Smooth muscle cell of trachea (primary cell): ENCODE data around the gene CEACAM7. TPM values are rescaled to one million over a fixed set of nuclear protein-coding genes. Genes with fewer than 3 reads are reported as not detected.

Experiments used
- total RNA-seq: library from RNA; depleted of rRNA; stranded (reverse); fragments of >200 nt; gene quantifications from 2 replicates; pipeline ENCODE4 v1.2.1, GENCODE V29; 2014

Gene CEACAM7
- not detected in 2 replicates for total RNA-seq

GRCh38 chr19:41688098-41688497 is at the start of gene CEACAM7:
Gene CEACAM7 (minus strand): TSS chr19:41688270. CDS start chr19:41688165, 105 bp downstream.

DNA sequence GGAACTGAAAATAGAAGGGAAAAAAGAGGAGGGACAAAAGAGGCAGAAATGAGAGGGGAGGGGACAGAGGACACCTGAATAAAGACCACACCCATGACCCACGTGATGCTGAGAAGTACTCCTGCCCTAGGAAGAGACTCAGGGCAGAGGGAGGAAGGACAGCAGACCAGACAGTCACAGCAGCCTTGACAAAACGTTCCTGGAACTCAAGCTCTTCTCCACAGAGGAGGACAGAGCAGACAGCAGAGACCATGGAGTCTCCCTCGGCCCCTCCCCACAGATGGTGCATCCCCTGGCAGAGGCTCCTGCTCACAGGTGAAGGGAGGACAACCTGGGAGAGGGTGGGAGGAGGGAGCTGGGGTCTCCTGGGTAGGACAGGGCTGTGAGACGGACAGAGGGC is 20.4 kb upstream of the CEACAM7 start, which contains the start of gene CEACAM5:
Gene CEACAM5 (plus strand): TSS at position 146 of the 400 bp plus-strand sequence. CDS start 106 bp downstream, at position 252.

DNA sequence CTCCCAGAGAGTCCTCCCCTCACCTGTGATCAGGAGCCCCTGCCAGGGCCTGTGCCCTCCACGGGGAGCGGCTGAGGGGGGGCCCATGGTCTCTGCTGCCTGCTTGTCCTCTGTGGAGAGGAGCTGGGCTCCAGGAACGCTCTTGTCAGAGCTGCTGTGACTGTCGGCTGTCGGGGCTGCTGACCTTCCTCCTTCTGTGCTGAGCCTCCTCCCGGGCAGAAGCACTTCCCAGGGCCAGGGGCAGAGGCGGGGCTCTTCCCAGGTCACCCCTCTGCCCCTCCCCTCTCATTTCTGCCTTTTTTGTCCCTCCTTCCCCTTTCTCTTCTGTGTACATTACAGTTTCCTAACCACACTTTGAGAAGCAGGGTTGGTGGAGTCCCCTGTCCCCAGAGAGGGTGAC is 61.2 kb downstream of the CEACAM7 start, which contains the start of gene CEACAM4:
Gene CEACAM4 (minus strand): TSS at position 198 of the 400 bp plus-strand sequence. CDS start 111 bp downstream, at position 87.

Other genes with a start within 250 kb of the CEACAM7 start
- 44.0 and 46.1 TPM in 2 replicates for gene DMAC2, start 248.4 kb downstream of the CEACAM7 start, total RNA-seq
- not detected in 2 replicates for gene ERICH4, start 245.1 kb downstream of the CEACAM7 start, total RNA-seq
- not detected in 2 replicates for gene CEACAM21, start 112.1 kb downstream of the CEACAM7 start, total RNA-seq
- gene CEACAM4, start 61.2 kb downstream of the CEACAM7 start, total RNA-seq: not detected in 2 replicates
- not detected in 2 replicates for gene CEACAM5, start 20.4 kb upstream of the CEACAM7 start, total RNA-seq
- not detected in 2 replicates for gene CEACAM6, start 67.3 kb upstream of the CEACAM7 start, total RNA-seq
- not detected in 2 replicates for gene CEACAM3, start 108.3 kb upstream of the CEACAM7 start, total RNA-seq
- gene LYPD4, start 156.4 kb upstream of the CEACAM7 start, total RNA-seq: not detected in 2 replicates
- gene DMRTC2, start 156.8 kb upstream of the CEACAM7 start, total RNA-seq: not detected in 2 replicates
- gene RPS19, start 172.0 kb upstream of the CEACAM7 start, total RNA-seq: 959 and 1,046 TPM in 2 replicates
- 0.17 TPM in 1 of 2 replicates, not detected in the other for gene CD79A, start 189.0 kb upstream of the CEACAM7 start, total RNA-seq
- 37.5 and 39.9 TPM in 2 replicates for gene ARHGEF1, start 194.9 kb upstream of the CEACAM7 start, total RNA-seq
- under 0.01 TPM in 1 of 2 replicates, not detected in the other for gene ERFL, start 240.2 kb upstream of the CEACAM7 start, total RNA-seq